DOHH2 (cell line): ENCODE data around the gene AQP1.

Experiments used
- CTCF ChIP-seq: fragments of 200-600 bp; sonication (generic); IDR thresholded peaks from one replicate; pipeline ENCODE4 v1.5.1; 2014; ENCODE audit warnings: antibody characterized with exemption, mild to moderate bottlenecking, low read depth, low read length; ENCODE audit not compliant: poor library complexity, severe bottlenecking
- EZH2phosphoT487 ChIP-seq: fragments of 200-600 bp; sonication (generic); IDR thresholded peaks from 2 replicates; pipeline ENCODE4 v1.6.1; 2017; ENCODE audit warnings: borderline replicate concordance, mild to moderate bottlenecking, antibody characterized with exemption, low read length, moderate library complexity, mixed read lengths

- TF ChIP-seq CTCF = no peak
- TF ChIP-seq EZH2phosphoT487 = no peak
Observed at GRCh38 chr7:30894866-30895605, 16.6 kb upstream of the AQP1 start.
